Chondrocyte (in vitro differentiated cells): Measurements from ENCODE around the gene FBH1. TPM values are rescaled to one million over a fixed set of nuclear protein-coding genes. Genes with fewer than 3 reads are reported as not detected.

ENCODE experiments used
- DNase-seq: peaks from one replicate; pipeline ENCODE4 v3.0.0; 2021; ENCODE audit warnings: mixed read lengths, low spot score
- H3K27ac Mint-ChIP-seq: one replicate; pipeline ENCODE4 v1.8.0; 2021; ENCODE audit warnings: mild to moderate bottlenecking, moderate library complexity, mixed read lengths; ENCODE audit not compliant: unreplicated experiment
- H3K27me3 Mint-ChIP-seq: 2 replicates; pipeline ENCODE4 v1.8.0; 2021; ENCODE audit warnings: low read depth, mixed read lengths
- H3K36me3 Mint-ChIP-seq: 2 replicates; pipeline ENCODE4 v1.8.0; 2021; ENCODE audit warnings: low read depth, mixed read lengths
- H3K4me1 Mint-ChIP-seq: 2 replicates; pipeline ENCODE4 v1.8.0; 2021; ENCODE audit warnings: low read depth, mild to moderate bottlenecking, mixed read lengths
- H3K4me3 Mint-ChIP-seq: one replicate; pipeline ENCODE4 v1.8.0; 2021; ENCODE audit warnings: mild to moderate bottlenecking, moderate library complexity, mixed read lengths; ENCODE audit not compliant: unreplicated experiment
- H3K9me3 Mint-ChIP-seq: 2 replicates; pipeline ENCODE4 v1.8.0; 2021; ENCODE audit warnings: low read depth, mixed read lengths
- CTCF ChIP-seq: fragments of 200-600 bp; sonication (generic); IDR thresholded peaks from 2 replicates; pipeline ENCODE4 v1.5.0; 2021; ENCODE audit warnings: antibody characterized with exemption, mild to moderate bottlenecking, moderate library complexity
- total RNA-seq: library from RNA; stranded (reverse); gene quantifications from 3 replicates; pipeline ENCODE4 v1.2.1, GENCODE V29; 2021

The FBH1 gene
- total RNA-seq, 1 donor from 2014 or later, result 62.2 TPM

DNA sequence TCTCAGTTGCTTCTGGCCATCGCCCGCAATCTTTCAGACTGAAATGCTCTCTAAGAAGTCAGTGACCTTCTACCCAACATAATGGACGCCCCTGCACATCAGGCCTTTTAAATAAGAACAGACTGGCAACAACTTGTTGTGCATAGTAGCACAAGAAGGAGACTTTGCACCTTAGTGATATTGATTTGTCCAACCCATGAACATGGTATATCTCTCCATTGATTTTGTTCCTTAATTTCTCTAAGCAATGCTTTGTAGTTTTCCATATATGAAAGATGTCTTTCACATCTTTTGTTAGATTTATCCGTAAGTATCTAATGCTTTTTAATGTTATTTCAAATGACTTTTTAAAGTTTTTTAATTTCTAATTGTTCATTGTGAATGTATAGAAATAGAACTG lies 83.0 kb downstream of the FBH1 start:
- DNase-seq, result no peak
- H3K27ac Mint-ChIP-seq, result no peak overlapping the region
- TF ChIP-seq CTCF, result no peak
- H3K4me3 Mint-ChIP-seq, result no peak overlapping the region
- H3K36me3 Mint-ChIP-seq, result no peaks in the 10 kb centered on the region
- peaks cover 7% of the 10 kb centered on the region for H3K4me1 Mint-ChIP-seq
- H3K27me3 Mint-ChIP-seq, result peaks cover 5% of the 10 kb centered on the region
- no peaks in the 10 kb centered on the region for H3K9me3 Mint-ChIP-seq

GRCh38 chr10:5975641-5976473 lies 85.8 kb downstream of the FBH1 start:
- peaks cover 14% of the 10 kb centered on the region for H3K27me3 Mint-ChIP-seq
- no peak for TF ChIP-seq CTCF
- H3K9me3 Mint-ChIP-seq, result no peaks in the 10 kb centered on the region
- no peak for DNase-seq
- peak overlapping the region; percentile 70 for H3K4me3 Mint-ChIP-seq
- no peak overlapping the region for H3K27ac Mint-ChIP-seq
- H3K4me1 Mint-ChIP-seq, result peaks cover 10% of the 10 kb centered on the region
- H3K36me3 Mint-ChIP-seq, result peaks cover 3% of the 10 kb centered on the region

- no peak for DNase-seq
Observed at GRCh38 chr10:5976512-5977470, 86.7 kb downstream of the FBH1 start.

GRCh38 chr10:5977471-5978229 lies 87.6 kb downstream of the FBH1 start, which contains the start of gene IL15RA:
Gene IL15RA (minus strand): TSS chr10:5977543. CDS start chr10:5977492, 51 bp downstream.
- Mint-ChIP-seq H3K4me3 (peak within 1 kb of the TSS; percentile 74), H3K36me3 (peaks cover 3% of the 10 kb centered on the region), H3K9me3 (no peaks in the 10 kb centered on the region), H3K27ac (peak within 1 kb of the TSS; percentile 41), H3K4me1 (peaks cover 10% of the 10 kb centered on the region), H3K27me3 (peaks cover 14% of the 10 kb centered on the region)
- peak; percentile 32 for TF ChIP-seq CTCF
- DNase-seq, result no peak

More at GRCh38 chr10:5976512-5977470, 86.7 kb downstream of the FBH1 start:
- Mint-ChIP-seq H3K9me3 (no peaks in the 10 kb centered on the region), H3K4me3 (peak overlapping the region; percentile 70), H3K4me1 (peaks cover 10% of the 10 kb centered on the region), H3K36me3 (peaks cover 3% of the 10 kb centered on the region), H3K27me3 (peaks cover 14% of the 10 kb centered on the region), H3K27ac (no peak overlapping the region)
- TF ChIP-seq CTCF, result no peak
